ENCODE measurements around the gene XRRA1. TPM values are rescaled to one million over a fixed set of nuclear protein-coding genes. Genes with fewer than 3 reads are reported as not detected.

The XRRA1 gene
- total and polyA plus RNA-seq, 11 donors = 3.9 to 26.6 (median 13.1) TPM

- no peak overlapping the region for H3K4me3 ChIP-seq
- peaks cover 0 to 11% (median 0%) of the 10 kb centered on the region in 12 donors for H3K4me1 ChIP-seq
- DNase-seq (no peak), ATAC-seq (no peak)
- no peak overlapping the region for H3K27ac ChIP-seq
- 86 to 98% (median 93%) methylated on average over 1 of the region's 1 CpG for WGBS, 4 donors
- peaks cover 0 to 34% (median 27%) of the 10 kb centered on the region in 9 donors for H3K36me3 ChIP-seq
- TF ChIP-seq POLR2A (IDR thresholded peaks at IDR 0.05) (no peak), CTCF (IDR thresholded peaks at IDR 0.05) (no peak)
- no peaks in the 10 kb centered on the region for H3K9me3 ChIP-seq
- intact Hi-C loops (cut with DNase I) = no loop called here
- no peaks in the 10 kb centered on the region for H3K27me3 ChIP-seq
These were observed 33.0 kb upstream of the XRRA1 start for GRCh38 chr11:74981888-74982287.

GRCh38 chr11:74980634-74981033, 31.7 kb upstream of the XRRA1 start:
- no peaks in the 10 kb centered on the region for H3K27me3 ChIP-seq
- no peak for DNase-seq
- peaks cover 0 to 44% (median 37%) of the 10 kb centered on the region in 9 donors for H3K36me3 ChIP-seq
- intact Hi-C loops (cut with DNase I) = no loop called here
- no peaks in the 10 kb centered on the region for H3K9me3 ChIP-seq
- no peak overlapping the region for H3K4me3 ChIP-seq
- no peak for ATAC-seq
- H3K4me1 ChIP-seq = peaks cover 0 to 11% (median 0%) of the 10 kb centered on the region in 12 donors
- no peak for TF ChIP-seq POLR2A (IDR thresholded peaks at IDR 0.05)
- no peak for TF ChIP-seq CTCF (IDR thresholded peaks at IDR 0.05)
- peak overlapping the region in 1 of 12 donors; percentile 54 for H3K27ac ChIP-seq
- WGBS, 4 donors = 89 to 93% (median 91%) methylated on average over 2 of the region's 2 CpGs

GRCh38 chr11:74978041-74978440, 29.1 kb upstream of the XRRA1 start:
- 72 to 88% (median 83%) methylated on average over 4 of the region's 4 CpGs for WGBS, 4 donors
- no peak for TF ChIP-seq POLR2A (IDR thresholded peaks at IDR 0.05)
- no peak for TF ChIP-seq CTCF (IDR thresholded peaks at IDR 0.05)
- H3K36me3 ChIP-seq = peaks cover 0 to 68% (median 63%) of the 10 kb centered on the region in 9 donors
- peaks cover 0 to 11% (median 0%) of the 10 kb centered on the region in 12 donors for H3K4me1 ChIP-seq
- ATAC-seq (peak in 2 of 4 donors; percentile 34 to 55), DNase-seq (peak in 2 of 5 donors; percentile 22 to 23)
- intact Hi-C loops (cut with DNase I) = no loop called here
- no peak overlapping the region for H3K4me3 ChIP-seq
- H3K9me3 ChIP-seq = no peaks in the 10 kb centered on the region
- no peaks in the 10 kb centered on the region for H3K27me3 ChIP-seq
- H3K27ac ChIP-seq = peak overlapping the region in 1 of 12 donors; percentile 4

GRCh38 chr11:74971424-74971823, 22.5 kb upstream of the XRRA1 start:
- TF ChIP-seq CTCF (IDR thresholded peaks at IDR 0.05) = no peak
- no peak for TF ChIP-seq POLR2A (IDR thresholded peaks at IDR 0.05)
- WGBS, 4 donors = 47 to 56% (median 53%) methylated on average over 6 of the region's 6 CpGs

More at GRCh38 chr11:74971424-74971823, 22.5 kb upstream of the XRRA1 start:
- peaks cover 0 to 13% (median 2%) of the 10 kb centered on the region in 12 donors for H3K4me1 ChIP-seq
- ATAC-seq = no peak
- H3K27ac ChIP-seq = no peak overlapping the region
- H3K4me3 ChIP-seq = no peak overlapping the region
- peaks cover 0 to 100% (median 95%) of the 10 kb centered on the region in 9 donors for H3K36me3 ChIP-seq
- DNase-seq = no peak
- no peaks in the 10 kb centered on the region for H3K9me3 ChIP-seq
- H3K27me3 ChIP-seq = no peaks in the 10 kb centered on the region
- intact Hi-C loops (cut with DNase I) = no loop called here

All from heart left ventricle (tissue), 16 donors.